ENCODE data around the gene SLC7A14. TPM values are rescaled to one million over a fixed set of nuclear protein-coding genes. Genes with fewer than 3 reads are reported as not detected.

SLC7A14 gene
- total and polyA plus RNA-seq, 8 donors, result 0.09 to 1.9 (median 0.20) TPM

DNA sequence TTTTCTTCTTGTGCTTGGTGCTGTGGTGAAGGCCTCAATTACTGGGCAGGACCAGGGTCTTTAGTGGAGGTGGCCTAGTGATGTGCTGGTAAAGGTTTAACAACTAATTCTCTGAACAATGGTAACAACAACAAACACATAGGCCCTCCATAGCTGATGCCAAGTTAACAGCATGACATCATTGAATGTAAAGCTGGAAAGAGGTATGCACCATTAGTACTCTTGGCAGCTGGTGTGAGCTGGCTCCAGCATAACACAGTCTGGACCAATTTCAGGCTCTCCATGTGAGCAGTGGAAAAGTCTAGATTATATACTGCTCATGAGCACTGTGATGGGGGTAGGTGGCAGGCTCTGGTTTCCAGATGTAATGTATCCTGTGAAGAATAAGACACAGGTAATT lies 61.8 kb downstream of the SLC7A14 start:
- no peaks in the 10 kb centered on the region for H3K4me1 ChIP-seq
- H3K4me3 ChIP-seq, result no peak overlapping the region
- ATAC-seq (no peak), FAIRE-seq (no peak), DNase-seq (no peak)
- H3K9me3 ChIP-seq, result no peaks in the 10 kb centered on the region
- no peaks in the 10 kb centered on the region for H3K36me3 ChIP-seq
- no peak overlapping the region for H3K27ac ChIP-seq
- H3K27me3 ChIP-seq, result no peaks in the 10 kb centered on the region
- TF ChIP-seq CTCF (IDR thresholded peaks at IDR 0.05), result no peak
- intact Hi-C loops (cut with DNase I), result no loop called here

DNA sequence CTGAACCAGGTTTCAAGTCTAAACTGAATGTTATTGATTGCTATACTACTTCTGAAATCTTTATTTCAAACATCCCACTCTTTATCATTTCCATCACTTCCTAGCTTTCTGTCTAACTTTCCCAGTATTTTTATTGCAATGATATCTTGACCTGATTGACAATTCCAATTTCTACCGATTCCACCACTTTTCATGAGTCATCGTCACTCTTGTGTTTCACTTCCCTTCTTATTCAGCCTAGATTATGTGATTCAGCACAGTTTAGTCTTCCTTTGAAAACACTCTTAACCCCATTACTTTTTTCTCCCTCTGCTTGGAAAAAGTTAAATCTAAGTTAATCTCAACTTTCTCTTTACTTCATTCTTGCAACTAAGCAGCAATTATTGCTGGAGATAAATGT lies 62.6 kb downstream of the SLC7A14 start:
- H3K27ac ChIP-seq, result no peak overlapping the region
- no peak for DNase-seq
- FAIRE-seq, result no peak
- ATAC-seq, result no peak
- no peaks in the 10 kb centered on the region for H3K4me1 ChIP-seq
- H3K9me3 ChIP-seq, result no peaks in the 10 kb centered on the region
- TF ChIP-seq CTCF (IDR thresholded peaks at IDR 0.05), result no peak
- WGBS, 2 donors, result 78 to 84% methylated on average over 2 of the region's 2 CpGs
- H3K36me3 ChIP-seq, result no peaks in the 10 kb centered on the region
- intact Hi-C loops (cut with DNase I), result no loop called here
- H3K27me3 ChIP-seq, result no peaks in the 10 kb centered on the region
- H3K4me3 ChIP-seq, result no peak overlapping the region

GRCh38 chr3:170522201-170522600 lies 63.7 kb downstream of the SLC7A14 start:
- Histone ChIP-seq H3K27ac (no peak overlapping the region), H3K4me1 (no peaks in the 10 kb centered on the region), H3K4me3 (no peak overlapping the region), H3K9me3 (no peaks in the 10 kb centered on the region), H3K27me3 (no peaks in the 10 kb centered on the region), H3K36me3 (no peaks in the 10 kb centered on the region)
- FAIRE-seq, result no peak
- intact Hi-C loops (cut with DNase I), result no loop called here
- 56% methylated on average over 2 of the region's 2 CpGs for WGBS, 2 donors
- DNase-seq, result no peak
- ATAC-seq, result no peak
- TF ChIP-seq CTCF (IDR thresholded peaks at IDR 0.05), result no peak

GRCh38 chr3:170520996-170521395 lies 64.9 kb downstream of the SLC7A14 start:
- no peaks in the 10 kb centered on the region for H3K4me1 ChIP-seq
- no peak overlapping the region for H3K4me3 ChIP-seq
- 47 to 49% methylated on average over 2 of the region's 2 CpGs for WGBS, 2 donors
- no peak for TF ChIP-seq CTCF (IDR thresholded peaks at IDR 0.05)
- H3K27ac ChIP-seq, result no peak overlapping the region
- FAIRE-seq, result no peak
- no peaks in the 10 kb centered on the region for H3K27me3 ChIP-seq
- intact Hi-C loops (cut with DNase I), result no loop called here
- no peak for DNase-seq
- ATAC-seq, result no peak
- no peaks in the 10 kb centered on the region for H3K9me3 ChIP-seq
- no peaks in the 10 kb centered on the region for H3K36me3 ChIP-seq

- DNase-seq (no peak), FAIRE-seq (no peak), ATAC-seq (no peak)
- Histone ChIP-seq H3K4me1 (no peaks in the 10 kb centered on the region), H3K27ac (no peak overlapping the region), H3K36me3 (no peaks in the 10 kb centered on the region), H3K9me3 (no peaks in the 10 kb centered on the region), H3K4me3 (no peak overlapping the region), H3K27me3 (no peaks in the 10 kb centered on the region)
- WGBS, 2 donors, result 49 to 51% methylated on average over 3 of the region's 3 CpGs
- intact Hi-C loops (cut with DNase I), result no loop called here
- no peak for TF ChIP-seq CTCF (IDR thresholded peaks at IDR 0.05)
Measured at GRCh38 chr3:170517242-170517945, 68.5 kb downstream of the SLC7A14 start.

Measured in pancreas (tissue), 10 donors.